HuH-7 (cell line): ENCODE measurements around the gene ASB13.
"Not testable (repeated sequence)": the region's sequence is repeated elsewhere in the genome, so short reads cannot be mapped to it uniquely, and the experiment has no call there.

Experiments
- DNase-seq: peaks from one replicate; pipeline ENCODE4 v3.0.0; 2011; ENCODE audit warnings: low spot score

ASB13 gene

GRCh38 chr10:5604961-5605360, 61.4 kb downstream of the ASB13 start:
- DNase-seq: no peak

GRCh38 chr10:5604236-5604925, 62.0 kb downstream of the ASB13 start:
- DNase-seq: no peak

GRCh38 chr10:5603848-5604170, 62.6 kb downstream of the ASB13 start:
- DNase-seq: no peak

GRCh38 chr10:5603091-5603847, 63.1 kb downstream of the ASB13 start:
- DNase-seq: no peak

- no peak for DNase-seq
Observed at GRCh38 chr10:5601826-5602495, 64.4 kb downstream of the ASB13 start.

- no peak for DNase-seq
Observed at GRCh38 chr10:5600908-5601307, 65.5 kb downstream of the ASB13 start.

- no peak for DNase-seq
Observed at GRCh38 chr10:5599613-5600520, 66.5 kb downstream of the ASB13 start.

- DNase-seq: no peak
Observed at GRCh38 chr10:5598085-5598690, 68.2 kb downstream of the ASB13 start.

- no peak for DNase-seq
Observed at GRCh38 chr10:5596611-5597341, 69.6 kb downstream of the ASB13 start.

GRCh38 chr10:5595994-5596471, 70.4 kb downstream of the ASB13 start:
- DNase-seq: no peak

GRCh38 chr10:5595591-5595990, 70.8 kb downstream of the ASB13 start:
- no peak for DNase-seq

- no peak for DNase-seq
Observed at GRCh38 chr10:5595095-5595494, 71.3 kb downstream of the ASB13 start.

GRCh38 chr10:5594271-5595049, 71.9 kb downstream of the ASB13 start:
- no peak for DNase-seq

- DNase-seq: not testable (repeated sequence)
Observed at GRCh38 chr10:5593347-5593746, 73.0 kb downstream of the ASB13 start.

- DNase-seq: no peak
Observed at GRCh38 chr10:5592070-5592469, 74.3 kb downstream of the ASB13 start.

GRCh38 chr10:5591336-5591824, 75.0 kb downstream of the ASB13 start:
- no peak for DNase-seq

- DNase-seq: no peak
Observed at GRCh38 chr10:5590816-5591215, 75.6 kb downstream of the ASB13 start.

GRCh38 chr10:5589661-5590511, 76.5 kb downstream of the ASB13 start:
- DNase-seq: peak; percentile 66
